Neural crest cell (in vitro differentiated cells): ENCODE measurements around the gene LRRFIP2. TPM values are rescaled to one million over a fixed set of nuclear protein-coding genes. Genes with fewer than 3 reads are reported as not detected.

Source experiments
- DNase-seq: peaks from one replicate; pipeline ENCODE4 v3.0.0; 2021; ENCODE audit warnings: low read depth, mixed read lengths, low spot score
- H3K27ac Mint-ChIP-seq: one replicate; pipeline ENCODE4 v1.8.0; 2021; ENCODE audit warnings: mild to moderate bottlenecking, mixed read lengths; ENCODE audit not compliant: unreplicated experiment
- H3K27me3 Mint-ChIP-seq: 2 replicates; pipeline ENCODE4 v1.8.0; 2021; ENCODE audit warnings: low read depth, mild to moderate bottlenecking, mixed read lengths
- H3K36me3 Mint-ChIP-seq: 2 replicates; pipeline ENCODE4 v1.8.0; 2021; ENCODE audit warnings: low read depth, mild to moderate bottlenecking, mixed read lengths
- H3K4me1 Mint-ChIP-seq: 2 replicates; pipeline ENCODE4 v1.8.0; 2021; ENCODE audit warnings: mixed read lengths
- H3K4me3 Mint-ChIP-seq: one replicate; pipeline ENCODE4 v1.8.0; 2021; ENCODE audit warnings: mild to moderate bottlenecking, mixed read lengths
- H3K9me3 Mint-ChIP-seq: 2 replicates; pipeline ENCODE4 v1.8.0; 2021; ENCODE audit warnings: mixed read lengths
- CTCF ChIP-seq: fragments of 200-600 bp; sonication (generic); conservative IDR thresholded peaks from 2 replicates; pipeline ENCODE4 v1.5.0; 2021; ENCODE audit warnings: antibody characterized with exemption, mild to moderate bottlenecking
- total RNA-seq: library from RNA; stranded (reverse); gene quantifications from 2 replicates; pipeline ENCODE4 v1.2.1, GENCODE V29; 2021

Gene LRRFIP2
- total RNA-seq, 1 donor from 2014 or later: 37.2 TPM

- H3K36me3 Mint-ChIP-seq: peaks cover under 1% of the 10 kb centered on the region
- no peak overlapping the region for H3K27ac Mint-ChIP-seq
- no peak for DNase-seq
- TF ChIP-seq CTCF: no peak
- H3K4me1 Mint-ChIP-seq: no peaks in the 10 kb centered on the region
- no peak overlapping the region for H3K4me3 Mint-ChIP-seq
- H3K27me3 Mint-ChIP-seq: no peaks in the 10 kb centered on the region
- H3K9me3 Mint-ChIP-seq: no peaks in the 10 kb centered on the region
Observed at GRCh38 chr3:37137516-37137915, 36.9 kb downstream of the LRRFIP2 start.

GRCh38 chr3:37136067-37136466 is 38.3 kb downstream of the LRRFIP2 start:
- Mint-ChIP-seq H3K27me3 (no peaks in the 10 kb centered on the region), H3K27ac (no peak overlapping the region), H3K4me3 (no peak overlapping the region), H3K4me1 (peaks cover 10% of the 10 kb centered on the region), H3K36me3 (no peaks in the 10 kb centered on the region), H3K9me3 (no peaks in the 10 kb centered on the region)
- no peak for DNase-seq
- no peak for TF ChIP-seq CTCF

GRCh38 chr3:37135561-37135960 is 38.8 kb downstream of the LRRFIP2 start:
- DNase-seq: no peak
- no peak overlapping the region for H3K4me3 Mint-ChIP-seq
- H3K36me3 Mint-ChIP-seq: no peaks in the 10 kb centered on the region
- no peaks in the 10 kb centered on the region for H3K9me3 Mint-ChIP-seq
- no peak for TF ChIP-seq CTCF
- H3K4me1 Mint-ChIP-seq: peaks cover 11% of the 10 kb centered on the region
- no peak overlapping the region for H3K27ac Mint-ChIP-seq
- H3K27me3 Mint-ChIP-seq: no peaks in the 10 kb centered on the region

GRCh38 chr3:37132334-37132733 is 42.0 kb downstream of the LRRFIP2 start:
- Mint-ChIP-seq H3K36me3 (no peaks in the 10 kb centered on the region), H3K27ac (no peak overlapping the region), H3K9me3 (no peaks in the 10 kb centered on the region), H3K27me3 (no peaks in the 10 kb centered on the region), H3K4me1 (peaks cover 11% of the 10 kb centered on the region), H3K4me3 (no peak overlapping the region)
- no peak for TF ChIP-seq CTCF
- no peak for DNase-seq

- no peak for DNase-seq
- Mint-ChIP-seq H3K36me3 (no peaks in the 10 kb centered on the region), H3K4me3 (no peak overlapping the region), H3K27ac (no peak overlapping the region), H3K4me1 (peaks cover 11% of the 10 kb centered on the region), H3K27me3 (no peaks in the 10 kb centered on the region), H3K9me3 (no peaks in the 10 kb centered on the region)
- TF ChIP-seq CTCF: no peak
Observed at GRCh38 chr3:37131860-37132144, 42.6 kb downstream of the LRRFIP2 start.
